Erythroblast (primary cell): ENCODE measurements around the gene TESK2.

Experiments used
- GATA1 ChIP-seq: IDR thresholded peaks from 2 replicates; pipeline ENCODE4 v1.6.1; 2011; ENCODE audit warnings: low read depth, mild to moderate bottlenecking, control low read depth, low read length, moderate library complexity
- POLR2A ChIP-seq: IDR thresholded peaks from 2 replicates; pipeline ENCODE4 v1.6.1; 2011; ENCODE audit warnings: mild to moderate bottlenecking, low read length

DNA sequence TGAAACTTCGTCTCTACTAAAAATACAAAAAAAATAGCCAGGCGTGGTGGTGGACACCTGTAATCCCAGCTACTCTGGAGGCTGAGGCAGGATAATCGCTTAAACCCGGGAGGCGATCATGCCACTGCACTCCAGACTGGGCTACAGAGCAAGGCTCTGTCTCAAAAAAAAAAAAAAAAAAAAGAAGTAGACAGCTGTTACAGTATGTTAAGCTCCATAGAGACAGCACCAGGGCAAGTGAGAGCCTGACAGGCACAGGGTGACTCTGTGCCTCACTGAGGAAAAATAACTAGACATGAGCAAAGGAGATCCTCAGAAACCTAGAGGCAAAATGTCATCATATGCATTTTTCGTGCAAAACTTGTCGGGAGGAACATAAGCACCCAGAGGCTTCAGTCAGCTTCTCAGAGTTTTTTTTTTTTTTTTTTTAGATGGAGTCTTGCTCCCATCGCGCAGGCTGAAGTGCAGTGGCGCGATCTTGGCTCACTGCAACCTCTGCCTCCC, 39.7 kb upstream of the TESK2 start:
- no peak for TF ChIP-seq POLR2A
- no peak for TF ChIP-seq GATA1
